Amygdala (tissue), 56 donors: ENCODE results near the gene ST7.
"Not testable (repeated sequence)": the region's sequence is repeated elsewhere in the genome, so short reads cannot be mapped to it uniquely, and the experiment has no call there.

Source experiments
- DNase-seq, 56 donors: peaks; one replicate each; lab custom pipeline; 2025; lab: John Stamatoyannopoulos, UW

The ST7 gene

GRCh38 chr7:117021986-117022385 lies 68.7 kb downstream of the ST7 start:
- DNase-seq: no peak

- no peak for DNase-seq
Measured at GRCh38 chr7:117023325-117023854, 70.1 kb downstream of the ST7 start.

GRCh38 chr7:117024811-117025210 lies 71.5 kb downstream of the ST7 start:
- DNase-seq: no peak

GRCh38 chr7:117025891-117026290 lies 72.6 kb downstream of the ST7 start:
- DNase-seq: no peak

- not testable (repeated sequence) for DNase-seq
Measured at GRCh38 chr7:117030346-117030745, 77.0 kb downstream of the ST7 start.

- DNase-seq: not testable (repeated sequence)
Measured at GRCh38 chr7:117030793-117031192, 77.5 kb downstream of the ST7 start.

- no peak for DNase-seq
Measured at GRCh38 chr7:117032810-117033209, 79.5 kb downstream of the ST7 start.

- no peak for DNase-seq
Measured at GRCh38 chr7:117034851-117035464, 81.7 kb downstream of the ST7 start.

GRCh38 chr7:117035465-117035862 lies 82.2 kb downstream of the ST7 start:
- no peak for DNase-seq

- no peak for DNase-seq
Measured at GRCh38 chr7:117036053-117036669, 82.9 kb downstream of the ST7 start.

- DNase-seq: no peak
Measured at GRCh38 chr7:117036836-117037235, 83.5 kb downstream of the ST7 start.

- DNase-seq: no peak
Measured at GRCh38 chr7:117038408-117038807, 85.1 kb downstream of the ST7 start.

GRCh38 chr7:117041007-117041406 lies 87.7 kb downstream of the ST7 start:
- no peak for DNase-seq

GRCh38 chr7:117041822-117042221 lies 88.5 kb downstream of the ST7 start:
- DNase-seq: no peak

- no peak for DNase-seq
Measured at GRCh38 chr7:117043108-117043825, 90.0 kb downstream of the ST7 start.

GRCh38 chr7:117044664-117045063 lies 91.4 kb downstream of the ST7 start:
- DNase-seq: no peak

GRCh38 chr7:117045927-117046710 lies 92.8 kb downstream of the ST7 start:
- peak in 6 of 56 donors; percentile 2 to 45 (median 24) for DNase-seq

GRCh38 chr7:117047496-117047895 lies 94.2 kb downstream of the ST7 start:
- DNase-seq: no peak

- no peak for DNase-seq
Measured at GRCh38 chr7:117048114-117048866, 95.0 kb downstream of the ST7 start.

- DNase-seq: no peak
Measured at GRCh38 chr7:117048882-117049281, 95.6 kb downstream of the ST7 start.
